A673 (cell line): ENCODE data around the gene WNT8A. TPM values are rescaled to one million over a fixed set of nuclear protein-coding genes. Genes with fewer than 3 reads are reported as not detected.

Source experiments
- BruUV-seq: library from RNA; stranded (reverse); fragments of 400-500 nt; replicated peaks from 2 replicates; lab custom pipeline; 2021; lab: Mats Ljungman, UMichigan
- CTCF ChIA-PET: fragments of 300-600 bp; sonication (Branson Sonifier 250); formaldehyde crosslinking; loops from one replicate; lab custom pipeline; 2022; ENCODE audit warnings: antibody characterized with exemption; lab: Charles Lee
- POLR2A ChIA-PET: fragments of 300-600 bp; sonication (Branson Sonifier 250); formaldehyde crosslinking; loops from one replicate; lab custom pipeline; 2022; ENCODE audit warnings: antibody characterized with exemption; ENCODE audit not compliant: low non-redundant PET; lab: Charles Lee
- DNase-seq: peaks from one replicate; pipeline ENCODE4 v3.0.0-alpha.2; 2015; ENCODE audit warnings: low spot score
- H3K27ac ChIP-seq: fragments of 200-600 bp; sonication (generic); 2 replicates; pipeline ENCODE4 v1.5.1; 2016; ENCODE audit warnings: mixed run types, low read depth, mild to moderate bottlenecking, mixed read lengths, antibody characterized with exemption, low read length; ENCODE audit not compliant: poor library complexity, severe bottlenecking
- H3K27me3 ChIP-seq: fragments of 200-600 bp; sonication (generic); replicated peaks from 2 replicates; pipeline ENCODE4 v1.6.1; 2017; ENCODE audit warnings: mixed run types, low read depth, mild to moderate bottlenecking, mixed read lengths, antibody characterized with exemption, low read length; ENCODE audit not compliant: insufficient read depth, poor library complexity
- H3K36me3 ChIP-seq: fragments of 200-600 bp; sonication (generic); 2 replicates; pipeline ENCODE4 v1.6.1; 2016; ENCODE audit warnings: mixed run types, mild to moderate bottlenecking, mixed read lengths, antibody characterized with exemption, low read length; ENCODE audit not compliant: insufficient read depth, poor library complexity, severe bottlenecking
- H3K4me1 ChIP-seq: fragments of 200-600 bp; sonication (generic); 2 replicates; pipeline ENCODE4 v1.6.1; 2017; ENCODE audit warnings: mixed run types, mild to moderate bottlenecking, mixed read lengths, antibody characterized with exemption, low read length; ENCODE audit not compliant: insufficient read depth, poor library complexity, severe bottlenecking
- H3K4me3 ChIP-seq: fragments of 200-600 bp; sonication (generic); 2 replicates; pipeline ENCODE4 v1.5.1; 2016; ENCODE audit warnings: low read depth, mixed run types, mild to moderate bottlenecking, mixed read lengths, low read length; ENCODE audit not compliant: poor library complexity, severe bottlenecking
- H3K9me3 ChIP-seq: fragments of 200-600 bp; sonication (generic); 2 replicates; pipeline ENCODE4 v1.6.1; 2016; ENCODE audit warnings: mixed run types, low read depth, mild to moderate bottlenecking, mixed read lengths, antibody characterized with exemption, low read length; ENCODE audit not compliant: poor library complexity, severe bottlenecking
- EZH2 ChIP-seq: fragments of 200-600 bp; sonication (generic); IDR thresholded peaks from 2 replicates; pipeline ENCODE4 v1.6.1; 2017; ENCODE audit warnings: borderline replicate concordance, low read depth, mild to moderate bottlenecking, mixed read lengths, antibody characterized with exemption, low read length; ENCODE audit not compliant: poor library complexity, severe bottlenecking
- intact Hi-C: fragments of 100-400 bp; cut with micrococcal nuclease; formaldehyde crosslinking; loops from one replicate; pipeline ENCODE4 v1.10.0; 2022; ENCODE audit not compliant: unreplicated experiment
- total RNA-seq: library from RNA; stranded (reverse); gene quantifications from 2 replicates; pipeline ENCODE4 v1.2.3, GENCODE V29; 2021
- TF ChIP-seq, protein P1 (sequence below): fragments of 300-800, 200-600 bp; sonication (generic); conservative IDR thresholded peaks from 2 replicates; pipeline ENCODE4 v1.5.1; 2017; ENCODE audit warnings: low read depth, mild to moderate bottlenecking, antibody characterized with exemption, low read length, moderate library complexity, mixed read lengths

WNT8A gene
- total RNA-seq, 1 experiment from 2014 or later: not detected

- TF ChIP-seq EZH2: no peak
- TF ChIP-seq, protein P1, sequence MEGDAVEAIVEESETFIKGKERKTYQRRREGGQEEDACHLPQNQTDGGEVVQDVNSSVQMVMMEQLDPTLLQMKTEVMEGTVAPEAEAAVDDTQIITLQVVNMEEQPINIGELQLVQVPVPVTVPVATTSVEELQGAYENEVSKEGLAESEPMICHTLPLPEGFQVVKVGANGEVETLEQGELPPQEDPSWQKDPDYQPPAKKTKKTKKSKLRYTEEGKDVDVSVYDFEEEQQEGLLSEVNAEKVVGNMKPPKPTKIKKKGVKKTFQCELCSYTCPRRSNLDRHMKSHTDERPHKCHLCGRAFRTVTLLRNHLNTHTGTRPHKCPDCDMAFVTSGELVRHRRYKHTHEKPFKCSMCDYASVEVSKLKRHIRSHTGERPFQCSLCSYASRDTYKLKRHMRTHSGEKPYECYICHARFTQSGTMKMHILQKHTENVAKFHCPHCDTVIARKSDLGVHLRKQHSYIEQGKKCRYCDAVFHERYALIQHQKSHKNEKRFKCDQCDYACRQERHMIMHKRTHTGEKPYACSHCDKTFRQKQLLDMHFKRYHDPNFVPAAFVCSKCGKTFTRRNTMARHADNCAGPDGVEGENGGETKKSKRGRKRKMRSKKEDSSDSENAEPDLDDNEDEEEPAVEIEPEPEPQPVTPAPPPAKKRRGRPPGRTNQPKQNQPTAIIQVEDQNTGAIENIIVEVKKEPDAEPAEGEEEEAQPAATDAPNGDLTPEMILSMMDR: peak; percentile 82
Observed at GRCh38 chr5:138077064-138077696, 6.7 kb upstream of the WNT8A start.

DNA sequence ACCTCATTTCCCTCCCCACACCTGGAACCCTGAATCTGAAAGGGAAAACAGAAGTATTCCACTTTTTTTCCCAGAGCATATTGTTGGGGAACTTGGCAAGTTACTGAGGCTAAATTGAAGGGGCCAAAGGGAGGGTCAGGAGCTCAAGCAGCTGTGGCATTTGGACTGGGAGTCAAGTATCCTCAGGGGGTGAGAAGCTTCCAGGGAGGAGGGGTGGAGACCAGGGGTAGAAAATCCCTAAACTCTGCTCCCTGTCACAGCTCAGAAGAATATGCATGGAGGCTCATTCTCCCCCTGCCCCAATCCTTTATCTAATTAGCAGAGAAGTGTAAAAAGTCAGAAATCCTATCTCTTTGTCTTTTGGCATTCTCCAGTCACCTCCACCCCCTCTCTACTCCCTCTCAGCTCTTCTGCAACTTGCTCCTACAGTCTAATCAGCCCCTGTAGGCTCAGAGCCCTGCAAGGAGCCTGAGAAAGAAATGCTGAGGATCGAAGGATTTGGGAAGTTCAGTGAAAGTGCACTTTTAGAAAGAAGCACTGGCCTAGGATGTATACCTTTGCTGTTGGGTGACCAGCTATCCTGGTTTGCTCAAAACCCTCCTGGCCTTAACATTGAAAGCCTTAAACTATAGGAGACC is 5.7 kb upstream of the WNT8A start:
- ChIA-PET CTCF (interaction anchor here (0.5 to 2.0 kb wide), 2 partner anchors 53 to 55 kb away, joined by 3 to 11 read pairs; no protein-coding TSS in a partner anchor), POLR2A (no interaction called here)
- no peaks in the 10 kb centered on the region for H3K9me3 ChIP-seq
- H3K4me1 ChIP-seq: no peaks in the 10 kb centered on the region
- H3K4me3 ChIP-seq: no peak overlapping the region
- H3K27me3 ChIP-seq: no peaks in the 10 kb centered on the region
- TF ChIP-seq, protein P1: no peak
- TF ChIP-seq EZH2: no peak
- H3K36me3 ChIP-seq: no peaks in the 10 kb centered on the region
- no TSS peak for BruUV-seq
- intact Hi-C loops: no loop called here
- no peak for DNase-seq
- no peak overlapping the region for H3K27ac ChIP-seq

More at GRCh38 chr5:138077064-138077696, 6.7 kb upstream of the WNT8A start:
- Histone ChIP-seq H3K9me3 (no peaks in the 10 kb centered on the region), H3K4me3 (no peak overlapping the region), H3K27ac (no peak overlapping the region), H3K36me3 (no peaks in the 10 kb centered on the region), H3K27me3 (no peaks in the 10 kb centered on the region), H3K4me1 (no peaks in the 10 kb centered on the region)
- POLR2A ChIA-PET: no interaction called here
- peak; percentile 74 for DNase-seq
- no TSS peak for BruUV-seq
- intact Hi-C loops: loop anchor here (1.0 kb wide), 1 partner anchor 56 kb away; no protein-coding TSS in a partner anchor
- CTCF ChIA-PET: interaction anchor here (2.0 kb wide), 1 partner anchor 56 kb away, joined by 11 read pairs; no protein-coding TSS in a partner anchor

GRCh38 chr5:138082033-138082432 is 1.8 kb upstream of the WNT8A start:
- intact Hi-C loops: no loop called here
- H3K4me3 ChIP-seq: no peak overlapping the region
- no peaks in the 10 kb centered on the region for H3K9me3 ChIP-seq
- TF ChIP-seq, protein P1: no peak
- TF ChIP-seq EZH2: no peak
- no peaks in the 10 kb centered on the region for H3K36me3 ChIP-seq
- no peaks in the 10 kb centered on the region for H3K27me3 ChIP-seq
- ChIA-PET POLR2A (no interaction called here), CTCF (interaction anchor here (0.7 kb wide), 1 partner anchor 51 kb away, joined by 3 read pairs; no protein-coding TSS in a partner anchor)
- H3K4me1 ChIP-seq: no peaks in the 10 kb centered on the region
- no peak overlapping the region for H3K27ac ChIP-seq
- BruUV-seq: no TSS peak
- DNase-seq: no peak
